Activated T-helper 17 cell treated with anti-CD3 and anti-CD28 coated beads, Interleukin-2, amount 50 U/mL, for 72 hours (primary cell): ENCODE measurements around the gene FAM181A. TPM values are rescaled to one million over a fixed set of nuclear protein-coding genes. Genes with fewer than 3 reads are reported as not detected.

ENCODE experiments used
- ATAC-seq: fragments of 150-1000 bp; cut with Tn5 transposase; replicated peaks from 2 replicates; pipeline ENCODE4 v1.10.0; 2021; ENCODE audit warnings: mild to moderate bottlenecking, moderate library complexity
- H3K27ac Mint-ChIP-seq: one replicate; pipeline ENCODE4 v1.8.0; 2022; ENCODE audit warnings: mixed read lengths
- H3K27me3 Mint-ChIP-seq: one replicate; pipeline ENCODE4 v1.8.0; 2022; ENCODE audit warnings: mixed read lengths
- H3K36me3 Mint-ChIP-seq: one replicate; pipeline ENCODE4 v1.8.0; 2022; ENCODE audit warnings: low read depth, mild to moderate bottlenecking, mixed read lengths
- H3K4me1 Mint-ChIP-seq: one replicate; pipeline ENCODE4 v1.8.0; 2022; ENCODE audit warnings: mixed read lengths
- H3K4me3 Mint-ChIP-seq: one replicate; pipeline ENCODE4 v1.8.0; 2022; ENCODE audit warnings: mild to moderate bottlenecking, mixed read lengths
- H3K9me3 Mint-ChIP-seq: one replicate; pipeline ENCODE4 v1.8.0; 2022; ENCODE audit warnings: mixed read lengths
- total RNA-seq, 2 donors: library from RNA; stranded (reverse); gene quantifications; one replicate each; pipeline ENCODE4 v1.2.3, GENCODE V29; 2022

Gene FAM181A
- total RNA-seq, 2 donors from 2014 or later = not detected

DNA sequence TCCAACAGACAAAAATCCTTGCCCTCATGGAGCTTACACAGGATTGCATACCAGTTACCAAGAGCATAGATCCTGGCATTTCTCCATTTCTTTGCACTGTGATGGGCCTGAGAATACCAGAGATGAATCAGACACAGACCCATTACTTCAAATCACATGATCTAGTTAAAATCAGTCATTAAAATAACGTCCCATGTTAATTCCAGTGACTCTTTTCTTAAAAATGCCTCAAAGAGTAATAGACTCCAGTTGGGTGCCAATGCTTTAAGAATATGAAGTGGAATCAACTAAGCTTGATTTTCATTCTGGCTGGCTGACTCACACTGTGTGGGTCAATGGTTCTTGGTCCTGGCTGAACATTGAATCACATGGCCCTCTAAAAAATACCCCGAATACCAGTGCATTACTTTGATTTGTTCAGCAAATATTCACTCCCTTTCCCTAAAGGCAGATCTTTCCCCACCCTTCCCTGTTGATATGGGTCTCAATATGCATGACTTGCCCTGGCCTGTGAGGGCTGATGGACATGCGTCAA, 38.2 kb downstream of the FAM181A start:
- Mint-ChIP-seq H3K27ac (peak overlapping the region; percentile 100), H3K4me1 (peaks cover 49% of the 10 kb centered on the region), H3K27me3 (no peaks in the 10 kb centered on the region), H3K9me3 (no peaks in the 10 kb centered on the region), H3K36me3 (peaks cover 16% of the 10 kb centered on the region), H3K4me3 (peak overlapping the region; percentile 85)
- no peak for ATAC-seq

DNA sequence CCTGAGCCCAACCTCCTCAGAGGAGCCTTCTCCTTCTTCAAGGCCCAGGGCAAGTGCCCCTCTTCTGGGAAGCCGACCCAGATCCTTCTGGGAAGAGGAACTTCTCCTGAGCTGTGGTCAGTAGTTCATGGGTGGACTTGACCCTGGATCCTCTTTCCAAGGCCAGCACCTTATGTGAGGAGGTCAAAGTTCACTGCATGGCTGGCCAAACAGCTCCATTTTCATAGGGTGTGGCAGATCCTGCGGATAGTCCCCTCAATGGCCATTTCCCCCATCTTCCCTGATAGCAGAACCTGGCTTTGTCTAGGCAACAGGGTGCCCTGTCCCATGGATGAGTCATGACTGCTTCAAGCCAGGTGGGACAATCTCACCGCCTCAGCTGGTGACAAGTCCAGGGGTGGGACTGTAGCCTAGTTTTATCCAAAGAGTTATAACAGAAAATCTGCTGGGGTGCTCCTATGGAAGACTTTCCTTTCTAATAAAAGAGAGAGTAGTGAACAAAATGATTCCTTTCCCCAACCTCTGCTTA, 38.9 kb downstream of the FAM181A start:
- H3K27me3 Mint-ChIP-seq = no peaks in the 10 kb centered on the region
- H3K4me3 Mint-ChIP-seq = peak overlapping the region; percentile 85
- no peaks in the 10 kb centered on the region for H3K9me3 Mint-ChIP-seq
- H3K4me1 Mint-ChIP-seq = peaks cover 53% of the 10 kb centered on the region
- H3K36me3 Mint-ChIP-seq = peaks cover 16% of the 10 kb centered on the region
- peak overlapping the region; percentile 100 for H3K27ac Mint-ChIP-seq
- no peak for ATAC-seq

DNA sequence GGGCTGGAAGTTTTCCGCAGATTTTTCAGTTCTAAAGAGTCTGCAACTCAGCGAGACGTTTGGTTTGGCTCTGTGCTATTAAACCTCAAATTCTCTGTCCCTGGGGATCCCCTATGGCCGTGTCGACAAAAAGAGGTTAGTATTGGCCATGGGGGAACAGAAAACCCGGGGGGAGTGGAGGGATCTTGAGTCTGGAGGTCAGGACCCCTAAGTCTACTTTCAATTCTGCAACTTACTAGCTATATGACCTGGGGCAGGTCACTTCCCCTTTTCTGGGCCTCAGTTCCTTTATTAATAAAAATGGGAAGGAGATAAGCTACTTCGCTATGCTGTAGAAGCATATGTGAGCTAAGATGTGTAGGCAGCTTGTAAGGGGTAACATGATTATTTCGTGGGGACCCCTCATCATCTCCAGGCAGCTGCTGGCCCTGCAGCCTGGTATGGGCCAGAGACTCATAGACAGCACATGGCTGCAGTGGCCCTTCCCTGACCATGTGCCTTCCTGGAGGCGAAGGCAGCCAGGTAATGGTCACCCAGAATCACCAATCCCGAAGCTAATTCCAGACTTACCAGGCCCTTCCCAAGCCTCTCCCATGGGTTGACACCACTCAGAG, 40.6 kb downstream of the FAM181A start:
- no peak overlapping the region for H3K27ac Mint-ChIP-seq
- peaks cover 57% of the 10 kb centered on the region for H3K4me1 Mint-ChIP-seq
- no peaks in the 10 kb centered on the region for H3K9me3 Mint-ChIP-seq
- no peaks in the 10 kb centered on the region for H3K27me3 Mint-ChIP-seq
- no peak overlapping the region for H3K4me3 Mint-ChIP-seq
- no peak for ATAC-seq
- H3K36me3 Mint-ChIP-seq = peaks cover 11% of the 10 kb centered on the region

DNA sequence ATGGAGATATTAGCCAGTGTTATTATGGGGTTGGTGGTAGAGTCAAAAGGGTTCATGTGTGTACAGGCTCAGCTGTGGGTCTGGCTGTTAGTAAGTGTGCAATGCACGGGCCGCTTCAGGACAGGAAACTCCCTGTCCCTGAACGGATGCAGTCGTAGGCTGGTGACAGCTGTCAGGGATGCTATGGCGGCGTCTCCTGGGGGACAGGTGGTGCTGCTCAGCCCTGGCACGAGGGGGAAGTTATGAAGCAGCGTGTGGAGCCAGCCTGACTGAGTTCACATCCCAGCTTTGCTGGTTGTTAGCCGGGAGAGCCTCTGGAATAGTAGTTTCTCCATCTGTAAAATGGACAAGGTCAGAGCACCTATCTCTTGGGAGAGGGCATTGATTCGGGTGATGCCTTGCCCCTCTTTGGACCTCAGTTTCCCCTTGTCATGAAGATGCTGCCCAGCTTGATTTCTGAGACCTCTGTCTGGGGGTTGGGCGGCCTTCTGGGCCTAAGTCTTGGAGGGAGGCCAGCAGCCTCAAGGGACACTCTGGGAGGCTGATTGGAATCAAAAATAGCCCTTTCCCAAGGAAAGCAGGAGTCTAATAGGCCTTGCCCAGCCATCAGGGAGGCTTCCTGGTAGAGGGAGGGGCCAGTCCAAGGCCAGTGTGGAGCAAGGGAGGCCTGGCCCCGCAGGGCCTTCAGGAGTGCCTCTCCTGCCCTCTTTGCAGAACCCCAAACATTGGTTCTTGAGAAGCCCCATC, 42.1 kb downstream of the FAM181A start:
- no peaks in the 10 kb centered on the region for H3K9me3 Mint-ChIP-seq
- H3K4me3 Mint-ChIP-seq = peak overlapping the region; percentile 24
- no peak for ATAC-seq
- peaks cover 44% of the 10 kb centered on the region for H3K4me1 Mint-ChIP-seq
- H3K27me3 Mint-ChIP-seq = no peaks in the 10 kb centered on the region
- peaks cover 5% of the 10 kb centered on the region for H3K36me3 Mint-ChIP-seq
- H3K27ac Mint-ChIP-seq = peak overlapping the region; percentile 75

DNA sequence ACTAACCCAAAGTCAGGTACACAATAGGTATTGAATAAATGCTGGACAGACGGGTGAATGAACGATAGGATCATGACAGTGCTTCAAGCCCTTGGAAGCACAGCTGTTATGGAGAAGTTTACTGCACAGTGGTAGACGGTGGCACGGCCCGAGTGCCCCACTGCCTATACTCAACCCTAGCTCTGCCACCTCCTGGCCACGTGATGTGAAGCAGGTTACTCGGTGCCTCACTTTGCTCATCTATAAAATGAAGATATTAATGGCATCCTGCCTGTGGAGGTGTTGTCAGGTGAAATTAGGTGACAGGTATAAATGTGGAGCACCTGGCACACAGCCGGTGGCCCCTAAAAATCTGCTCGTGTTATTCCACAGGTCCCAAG, 43.4 kb downstream of the FAM181A start:
- ATAC-seq = peak; percentile 51
- H3K9me3 Mint-ChIP-seq = no peaks in the 10 kb centered on the region

DNA sequence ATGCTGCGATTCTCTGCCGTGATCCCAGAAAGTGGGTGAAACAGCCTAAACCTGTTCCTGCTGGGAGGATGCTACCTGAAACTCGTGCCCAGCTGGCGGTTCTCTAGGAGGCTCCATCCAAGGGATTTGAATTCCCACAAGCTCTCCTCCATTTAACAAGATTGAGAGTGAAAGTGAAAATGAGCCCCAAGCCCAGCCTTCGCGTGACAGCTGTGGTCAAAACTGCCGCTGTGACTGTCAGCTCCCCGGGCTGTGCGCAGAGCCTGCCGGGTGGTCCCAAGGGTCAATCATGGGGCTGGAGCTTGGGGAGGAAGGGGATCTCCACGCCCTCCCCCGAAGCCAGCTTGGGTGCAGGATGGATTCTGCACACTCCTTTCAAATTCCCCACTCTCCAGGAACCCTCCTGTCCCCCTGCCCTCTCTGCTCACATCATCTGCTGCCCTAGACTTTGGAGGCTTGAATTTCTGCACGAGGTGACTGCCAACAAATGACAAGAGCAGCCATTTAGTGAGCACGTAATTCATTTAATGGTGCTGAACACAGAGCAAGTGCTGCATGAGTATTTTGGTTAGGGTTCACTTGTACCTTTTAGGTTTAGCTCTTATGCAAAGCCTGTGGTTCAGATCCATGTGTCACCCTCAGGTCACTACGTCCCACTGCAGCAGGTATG, 44.0 kb downstream of the FAM181A start:
- peaks cover 37% of the 10 kb centered on the region for H3K4me1 Mint-ChIP-seq
- peaks cover 11% of the 10 kb centered on the region for H3K36me3 Mint-ChIP-seq
- H3K27ac Mint-ChIP-seq = peak overlapping the region; percentile 95
- peak; percentile 79 for ATAC-seq
- no peaks in the 10 kb centered on the region for H3K9me3 Mint-ChIP-seq
- H3K27me3 Mint-ChIP-seq = no peaks in the 10 kb centered on the region
- H3K4me3 Mint-ChIP-seq = peak overlapping the region; percentile 87

More for the DNA sequence above, 43.4 kb downstream of the FAM181A start:
- H3K36me3 Mint-ChIP-seq = peaks cover 5% of the 10 kb centered on the region
- peaks cover 35% of the 10 kb centered on the region for H3K4me1 Mint-ChIP-seq
- peak overlapping the region; percentile 87 for H3K4me3 Mint-ChIP-seq
- H3K27me3 Mint-ChIP-seq = no peaks in the 10 kb centered on the region
- H3K27ac Mint-ChIP-seq = peak overlapping the region; percentile 95

DNA sequence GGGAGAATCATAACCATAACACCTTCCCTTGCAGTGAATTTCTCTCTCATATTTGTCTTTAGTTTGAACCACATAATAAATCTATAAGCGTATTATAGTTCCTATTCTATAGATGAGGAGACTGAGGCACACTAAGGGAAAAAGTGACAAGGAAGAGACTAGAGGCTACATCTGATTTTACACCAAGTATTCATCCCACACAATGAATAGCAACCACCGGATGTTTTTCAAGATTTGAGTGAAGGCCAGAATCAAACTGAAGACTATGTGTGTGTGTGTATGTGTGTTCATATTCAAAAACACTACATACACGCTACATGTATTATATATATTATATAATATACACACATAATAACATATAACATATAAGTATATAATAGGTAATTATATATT, 44.5 kb downstream of the FAM181A start:
- no peaks in the 10 kb centered on the region for H3K9me3 Mint-ChIP-seq
- peaks cover 16% of the 10 kb centered on the region for H3K36me3 Mint-ChIP-seq
- ATAC-seq = no peak
- H3K27ac Mint-ChIP-seq = peak overlapping the region; percentile 95
- H3K4me1 Mint-ChIP-seq = peaks cover 41% of the 10 kb centered on the region
- peak overlapping the region; percentile 87 for H3K4me3 Mint-ChIP-seq
- no peaks in the 10 kb centered on the region for H3K27me3 Mint-ChIP-seq

DNA sequence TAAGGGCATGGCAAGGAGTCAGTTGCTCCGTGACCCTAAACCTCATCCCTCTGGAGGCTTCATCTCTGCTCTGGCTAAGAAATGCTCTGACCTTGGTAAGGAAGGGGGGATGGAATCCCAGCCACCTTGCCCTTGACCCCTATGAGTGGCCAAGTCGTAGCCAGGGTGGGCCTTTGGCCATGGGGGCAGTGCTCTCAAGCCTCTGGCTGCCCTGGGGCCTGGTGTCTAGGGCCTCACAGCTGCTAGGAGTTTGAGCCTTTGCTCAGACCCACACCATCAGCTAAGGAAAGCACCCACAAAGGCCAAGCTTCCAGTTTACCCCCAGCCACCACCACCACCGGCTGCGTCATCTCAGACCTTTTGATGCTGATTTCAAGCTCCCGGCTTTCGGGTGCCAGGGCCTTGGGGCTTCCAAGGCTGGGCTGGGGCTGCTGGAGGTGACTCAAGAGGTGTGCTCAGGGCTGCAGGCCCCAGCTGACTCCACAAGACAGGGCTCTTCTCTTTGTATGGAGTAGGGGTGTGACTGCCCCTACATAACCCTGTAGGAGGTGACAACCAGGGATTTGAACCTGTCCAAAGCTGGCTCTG, 45.6 kb downstream of the FAM181A start:
- peaks cover 23% of the 10 kb centered on the region for H3K36me3 Mint-ChIP-seq
- H3K27me3 Mint-ChIP-seq = no peaks in the 10 kb centered on the region
- peak overlapping the region; percentile 95 for H3K27ac Mint-ChIP-seq
- peak overlapping the region; percentile 87 for H3K4me3 Mint-ChIP-seq
- H3K4me1 Mint-ChIP-seq = peaks cover 52% of the 10 kb centered on the region
- ATAC-seq = peak; percentile 18
- H3K9me3 Mint-ChIP-seq = no peaks in the 10 kb centered on the region

DNA sequence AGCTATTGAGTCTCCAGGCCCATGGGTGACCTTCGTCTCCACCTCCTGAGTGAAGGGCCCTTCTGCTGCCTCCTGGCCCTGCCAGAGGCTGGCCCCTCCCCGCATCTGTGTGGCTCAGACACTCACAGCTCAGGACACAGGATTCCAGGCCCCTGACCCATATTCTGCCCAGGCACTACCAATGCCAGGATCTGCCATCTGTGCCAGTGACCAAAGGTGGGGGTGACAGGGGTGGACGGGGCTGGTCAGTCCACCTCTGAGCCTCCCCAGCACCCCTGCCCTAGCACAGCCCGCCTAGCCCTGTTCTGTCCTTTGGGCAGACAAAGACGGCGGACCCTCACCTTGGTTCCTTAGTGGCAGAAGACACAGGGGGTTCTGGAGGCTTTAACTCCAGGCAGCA, 46.5 kb downstream of the FAM181A start:
- Mint-ChIP-seq H3K4me3 (peak overlapping the region; percentile 87), H3K36me3 (peaks cover 32% of the 10 kb centered on the region), H3K9me3 (no peaks in the 10 kb centered on the region), H3K27ac (peak overlapping the region; percentile 95), H3K27me3 (no peaks in the 10 kb centered on the region), H3K4me1 (peaks cover 60% of the 10 kb centered on the region)
- ATAC-seq = no peak

DNA sequence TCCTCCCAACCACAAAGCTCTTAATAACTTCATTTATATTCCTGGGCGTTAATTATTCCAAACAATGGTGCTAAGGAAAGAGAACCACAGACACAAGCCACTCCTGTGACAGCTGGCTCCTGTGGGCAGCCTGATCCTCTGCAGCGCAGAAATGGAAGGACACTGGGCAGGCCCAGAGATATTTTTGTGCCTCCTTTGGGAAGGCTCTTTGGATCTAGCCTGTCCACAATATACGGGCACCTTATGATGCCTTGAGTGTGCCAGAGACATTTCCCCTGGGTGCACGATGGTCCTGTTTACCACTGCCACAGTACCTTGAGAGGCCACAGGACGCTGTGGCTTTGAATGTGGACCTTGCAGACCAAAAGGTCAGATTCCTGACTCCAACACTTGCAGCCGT, 47.2 kb downstream of the FAM181A start:
- ATAC-seq = no peak
- Mint-ChIP-seq H3K9me3 (no peaks in the 10 kb centered on the region), H3K4me1 (peaks cover 57% of the 10 kb centered on the region), H3K27me3 (no peaks in the 10 kb centered on the region), H3K36me3 (peaks cover 33% of the 10 kb centered on the region), H3K4me3 (peak overlapping the region; percentile 87), H3K27ac (peak overlapping the region; percentile 95)

DNA sequence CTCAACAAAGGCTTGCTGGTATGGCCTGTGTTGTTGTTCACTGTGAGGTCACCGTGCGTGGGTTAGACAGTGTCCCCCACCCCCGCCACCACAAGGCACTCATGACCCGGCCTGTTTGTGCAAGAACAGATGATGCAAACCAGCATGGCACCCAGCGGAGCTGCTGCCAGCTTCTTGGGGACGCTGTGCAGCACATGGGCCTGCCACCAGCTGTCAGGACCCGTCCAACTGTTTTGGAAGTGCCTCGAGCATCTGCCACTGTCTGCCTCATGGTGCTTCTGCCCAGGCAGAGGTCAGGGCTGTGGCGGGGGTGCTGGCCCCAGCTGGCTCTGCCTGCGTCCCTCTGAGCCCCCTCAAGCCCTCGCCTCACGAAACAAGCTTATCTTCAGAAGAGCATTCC, 47.7 kb downstream of the FAM181A start:
- Mint-ChIP-seq H3K4me3 (peak overlapping the region; percentile 87), H3K9me3 (no peaks in the 10 kb centered on the region), H3K4me1 (peaks cover 59% of the 10 kb centered on the region), H3K27ac (peak overlapping the region; percentile 95), H3K27me3 (no peaks in the 10 kb centered on the region), H3K36me3 (peaks cover 33% of the 10 kb centered on the region)
- no peak for ATAC-seq

DNA sequence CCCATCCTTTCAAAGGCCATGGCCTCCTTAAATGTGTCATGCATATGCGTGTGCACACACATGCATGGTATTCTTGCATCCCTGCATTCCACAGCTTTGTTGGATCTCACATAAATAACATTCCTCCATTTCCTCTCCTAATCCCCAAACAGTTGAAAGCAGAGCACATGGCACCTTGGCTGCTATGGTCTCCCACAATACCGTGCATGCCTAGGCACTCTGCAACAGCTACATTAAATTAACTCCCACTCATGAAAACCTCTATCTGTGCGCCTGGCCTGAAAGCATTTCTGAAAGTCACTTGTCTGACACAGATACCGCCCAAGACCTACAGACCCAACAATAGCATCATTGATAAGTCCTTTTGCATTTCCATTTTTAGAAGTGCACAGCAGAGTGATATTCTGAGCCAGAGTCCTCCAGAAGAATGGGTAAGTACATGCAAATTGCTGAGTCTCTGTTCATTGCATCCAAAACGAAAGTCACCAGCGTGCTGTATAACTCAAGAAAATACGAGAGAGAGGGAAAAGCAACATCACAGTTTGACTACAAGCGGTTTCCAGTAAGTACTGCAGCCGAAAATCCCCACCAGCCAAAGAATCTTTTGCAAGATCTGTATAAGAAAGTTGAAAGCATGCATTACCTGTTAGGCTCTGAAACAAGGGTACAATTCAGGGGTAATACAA, 48.8 kb downstream of the FAM181A start:
- Mint-ChIP-seq H3K27ac (peak overlapping the region; percentile 95), H3K27me3 (no peaks in the 10 kb centered on the region), H3K9me3 (peaks cover 3% of the 10 kb centered on the region), H3K4me3 (peak overlapping the region; percentile 87), H3K36me3 (peaks cover 33% of the 10 kb centered on the region), H3K4me1 (peaks cover 60% of the 10 kb centered on the region)
- peak; percentile 47 for ATAC-seq

DNA sequence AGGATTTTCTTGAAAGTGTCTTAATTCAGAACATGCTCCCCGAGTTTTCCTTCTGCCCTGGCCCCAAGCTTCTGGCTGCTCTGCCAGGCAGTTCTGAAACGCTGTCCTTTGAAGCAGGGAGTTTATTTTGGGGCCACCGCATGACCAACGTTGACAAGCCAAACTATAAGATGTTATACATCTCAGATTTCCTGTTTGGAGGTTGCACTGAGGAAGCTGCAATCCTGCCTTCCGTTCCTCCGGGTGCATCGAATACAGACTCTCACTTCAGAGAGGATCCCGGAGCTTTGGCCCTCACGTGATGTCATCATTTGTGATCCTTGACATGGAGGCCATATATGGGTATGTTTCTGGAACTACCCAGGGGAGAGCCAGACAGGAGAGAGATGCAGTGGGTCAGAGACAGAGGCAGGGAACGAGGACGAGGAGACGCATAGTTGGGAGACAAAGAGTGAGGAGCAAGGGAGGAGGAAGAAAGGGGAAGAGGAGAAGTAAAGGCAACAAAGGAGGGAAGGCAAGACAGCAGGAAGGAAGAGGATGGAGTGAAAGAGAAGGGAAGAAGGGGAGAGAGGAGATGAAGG, 49.4 kb downstream of the FAM181A start, which contains the start of gene ASB2:
TSS of gene ASB2 (minus strand) at position 94 of the 581 bp plus-strand sequence. CDS start 12,031 bp downstream, outside the sequence.
- H3K36me3 Mint-ChIP-seq = peaks cover 29% of the 10 kb centered on the region
- H3K27me3 Mint-ChIP-seq = no peaks in the 10 kb centered on the region
- H3K9me3 Mint-ChIP-seq = peaks cover 3% of the 10 kb centered on the region
- peaks cover 54% of the 10 kb centered on the region for H3K4me1 Mint-ChIP-seq
- H3K27ac Mint-ChIP-seq = peak within 1 kb of the TSS; percentile 95
- peak; percentile 24 for ATAC-seq
- H3K4me3 Mint-ChIP-seq = peak within 1 kb of the TSS; percentile 87
